ENCODE results near the gene HIGD2B. TPM values are rescaled to one million over a fixed set of nuclear protein-coding genes. Genes with fewer than 3 reads are reported as not detected.
A peak's percentile ranks its signal among the peaks of the same experiment; 100 is the strongest.
"Not testable (repeated sequence)": the region's sequence is repeated elsewhere in the genome, so short reads cannot be mapped to it uniquely, and the experiment has no call there.

The HIGD2B gene
- total RNA-seq, 2 experiments from 2014 or later: 0.62 TPM; not detected in 1

GRCh38 chr15:72708551-72709303 lies 22.7 kb upstream of the HIGD2B start:
- ATAC-seq (ENCODE audit: low read depth); H3K4me3 Mint-ChIP-seq; H3K9me3 Mint-ChIP-seq; H3K4me1 Mint-ChIP-seq; POLR2A ChIA-PET; H3K27me3 Mint-ChIP-seq; H3K27ac Mint-ChIP-seq; H3K36me3 Mint-ChIP-seq; DNase-seq: not testable (repeated sequence)

DNA sequence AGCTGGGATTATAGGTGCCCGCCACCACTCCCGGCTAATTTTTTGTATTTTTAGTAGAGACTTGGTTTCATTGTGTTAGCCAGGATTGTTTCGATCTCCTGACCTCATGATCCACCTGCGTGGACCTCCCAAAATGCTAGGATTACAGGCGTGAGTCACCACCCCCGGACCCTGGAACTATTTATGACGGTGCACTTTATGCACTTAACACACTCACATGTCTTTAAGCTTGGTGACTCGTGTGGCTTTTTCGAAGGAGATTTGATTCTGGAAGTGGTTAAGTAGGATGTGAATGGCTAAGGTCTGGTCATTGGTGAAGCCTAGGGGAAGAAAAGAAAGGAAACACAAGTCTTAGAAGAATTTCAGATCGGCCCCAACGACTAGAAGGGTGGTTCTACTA lies 20.3 kb upstream of the HIGD2B start:
- ATAC-seq (ENCODE audit: low read depth) (no peak), DNase-seq (no peak)
- no peaks in the 10 kb centered on the region for H3K9me3 Mint-ChIP-seq
- POLR2A ChIA-PET: interaction anchor here (0.6 kb wide), 1 partner anchor 363 kb away, joined by 3 read pairs; no protein-coding TSS in a partner anchor
- H3K27me3 Mint-ChIP-seq: no peaks in the 10 kb centered on the region
- H3K4me1 Mint-ChIP-seq: peaks cover 2% of the 10 kb centered on the region
- H3K27ac Mint-ChIP-seq: no peak overlapping the region
- no peak overlapping the region for H3K4me3 Mint-ChIP-seq
- peaks cover 2% of the 10 kb centered on the region for H3K36me3 Mint-ChIP-seq

GRCh38 chr15:72700076-72700475 lies 14.1 kb upstream of the HIGD2B start:
- H3K27ac Mint-ChIP-seq: no peak overlapping the region
- no peaks in the 10 kb centered on the region for H3K9me3 Mint-ChIP-seq
- peaks cover 3% of the 10 kb centered on the region for H3K36me3 Mint-ChIP-seq
- no peak overlapping the region for H3K4me3 Mint-ChIP-seq
- ATAC-seq (ENCODE audit: low read depth): no peak
- peaks cover 3% of the 10 kb centered on the region for H3K4me1 Mint-ChIP-seq
- DNase-seq: no peak
- no peaks in the 10 kb centered on the region for H3K27me3 Mint-ChIP-seq
- POLR2A ChIA-PET: no interaction called here

GRCh38 chr15:72698938-72699337 lies 13.0 kb upstream of the HIGD2B start:
- ATAC-seq (ENCODE audit: low read depth): no peak
- no peak for DNase-seq
- peaks cover 10% of the 10 kb centered on the region for H3K36me3 Mint-ChIP-seq
- no peak overlapping the region for H3K27ac Mint-ChIP-seq
- POLR2A ChIA-PET: no interaction called here
- H3K4me1 Mint-ChIP-seq: peaks cover 7% of the 10 kb centered on the region
- no peaks in the 10 kb centered on the region for H3K9me3 Mint-ChIP-seq
- H3K4me3 Mint-ChIP-seq: no peak overlapping the region
- H3K27me3 Mint-ChIP-seq: no peaks in the 10 kb centered on the region

GRCh38 chr15:72690938-72691337 lies 5.0 kb upstream of the HIGD2B start:
- Mint-ChIP-seq H3K9me3 (no peaks in the 10 kb centered on the region), H3K4me1 (peaks cover 14% of the 10 kb centered on the region), H3K27ac (no peak overlapping the region), H3K36me3 (peaks cover 12% of the 10 kb centered on the region), H3K4me3 (no peak overlapping the region), H3K27me3 (no peaks in the 10 kb centered on the region)
- POLR2A ChIA-PET: no interaction called here
- no peak for ATAC-seq (ENCODE audit: low read depth)
- DNase-seq: no peak

DNA sequence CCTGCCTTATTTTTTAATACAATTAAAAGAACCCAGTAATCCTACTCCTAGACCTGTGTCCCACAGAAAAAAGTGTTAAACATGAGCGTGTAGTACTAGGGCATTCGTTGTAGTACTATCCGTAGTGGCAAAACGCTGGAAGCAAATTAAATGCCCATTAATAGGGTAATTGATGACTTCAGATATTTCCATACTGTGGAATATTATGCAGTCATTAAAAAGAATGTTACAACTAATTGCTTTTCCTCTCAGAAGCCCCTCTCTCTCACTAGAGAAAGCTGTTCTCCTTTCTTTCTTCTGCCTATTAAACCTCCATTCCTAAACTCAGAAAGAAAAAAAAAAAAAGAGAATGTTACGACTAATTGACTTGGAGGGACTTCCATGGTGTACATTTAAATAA lies 2.7 kb upstream of the HIGD2B start:
- H3K9me3 Mint-ChIP-seq: no peaks in the 10 kb centered on the region
- H3K4me1 Mint-ChIP-seq: peaks cover 11% of the 10 kb centered on the region
- POLR2A ChIA-PET: no interaction called here
- H3K27ac Mint-ChIP-seq: no peak overlapping the region
- ATAC-seq (ENCODE audit: low read depth) (no peak), DNase-seq (no peak)
- no peak overlapping the region for H3K4me3 Mint-ChIP-seq
- peaks cover 2% of the 10 kb centered on the region for H3K36me3 Mint-ChIP-seq
- H3K27me3 Mint-ChIP-seq: no peaks in the 10 kb centered on the region

- no peak for ATAC-seq (ENCODE audit: low read depth)
- POLR2A ChIA-PET: interaction anchor here (1.0 to 1.5 kb wide), 3 partner anchors 9 to 310 kb away, joined by 3 to 5 read pairs (median 4); partner anchors contain the start of gene HEXA
- H3K27ac Mint-ChIP-seq: peak overlapping the region; percentile 87
These were observed 569 bp downstream of the HIGD2B start for GRCh38 chr15:72685301-72685924.

DNA sequence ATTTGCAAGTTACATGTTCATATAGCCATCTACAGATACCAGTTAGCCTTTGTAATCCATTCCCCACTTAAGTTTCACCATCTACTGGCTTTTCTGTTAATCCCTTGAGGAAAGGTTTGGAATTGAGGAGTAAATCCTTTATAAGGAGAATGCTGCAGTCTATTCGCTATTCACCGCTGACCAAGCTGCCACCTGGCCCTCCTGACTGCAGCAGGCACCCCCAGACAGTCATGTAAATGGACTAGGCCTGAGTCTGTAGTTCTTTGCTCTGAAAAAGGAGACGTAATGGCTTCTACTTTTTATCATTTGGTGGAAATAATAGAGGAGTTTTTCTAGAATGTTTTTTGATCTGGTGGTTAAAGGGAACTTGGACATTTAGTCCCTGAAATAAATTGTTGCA lies 3.2 kb downstream of the HIGD2B start:
- POLR2A ChIA-PET: no interaction called here
- ATAC-seq (ENCODE audit: low read depth): no peak
- no peak for DNase-seq
- H3K4me3 Mint-ChIP-seq: no peak overlapping the region
- peaks cover 30% of the 10 kb centered on the region for H3K27me3 Mint-ChIP-seq
- peaks cover 9% of the 10 kb centered on the region for H3K4me1 Mint-ChIP-seq
- no peaks in the 10 kb centered on the region for H3K9me3 Mint-ChIP-seq
- no peak overlapping the region for H3K27ac Mint-ChIP-seq
- no peaks in the 10 kb centered on the region for H3K36me3 Mint-ChIP-seq

More at GRCh38 chr15:72685301-72685924, 569 bp downstream of the HIGD2B start:
- Mint-ChIP-seq H3K36me3 (peaks cover 2% of the 10 kb centered on the region), H3K9me3 (no peaks in the 10 kb centered on the region), H3K4me3 (peak overlapping the region; percentile 92), H3K27me3 (peaks cover 8% of the 10 kb centered on the region), H3K4me1 (peaks cover 11% of the 10 kb centered on the region)
- no peak for DNase-seq

- Mint-ChIP-seq H3K36me3 (no peaks in the 10 kb centered on the region), H3K27ac (no peak overlapping the region), H3K9me3 (no peaks in the 10 kb centered on the region), H3K4me1 (peaks cover 5% of the 10 kb centered on the region), H3K27me3 (peaks cover 41% of the 10 kb centered on the region), H3K4me3 (no peak overlapping the region)
- POLR2A ChIA-PET: no interaction called here
- ATAC-seq (ENCODE audit: low read depth) (no peak), DNase-seq (no peak)
These were observed 5.1 kb downstream of the HIGD2B start for GRCh38 chr15:72680931-72681330.

GRCh38 chr15:72676838-72677237 lies 9.1 kb downstream of the HIGD2B start:
- POLR2A ChIA-PET: no interaction called here
- ATAC-seq (ENCODE audit: low read depth) (no peak), DNase-seq (no peak)
- Mint-ChIP-seq H3K4me3 (no peak overlapping the region), H3K27me3 (peaks cover 52% of the 10 kb centered on the region), H3K4me1 (no peaks in the 10 kb centered on the region), H3K36me3 (no peaks in the 10 kb centered on the region), H3K27ac (no peak overlapping the region), H3K9me3 (no peaks in the 10 kb centered on the region)

DNA sequence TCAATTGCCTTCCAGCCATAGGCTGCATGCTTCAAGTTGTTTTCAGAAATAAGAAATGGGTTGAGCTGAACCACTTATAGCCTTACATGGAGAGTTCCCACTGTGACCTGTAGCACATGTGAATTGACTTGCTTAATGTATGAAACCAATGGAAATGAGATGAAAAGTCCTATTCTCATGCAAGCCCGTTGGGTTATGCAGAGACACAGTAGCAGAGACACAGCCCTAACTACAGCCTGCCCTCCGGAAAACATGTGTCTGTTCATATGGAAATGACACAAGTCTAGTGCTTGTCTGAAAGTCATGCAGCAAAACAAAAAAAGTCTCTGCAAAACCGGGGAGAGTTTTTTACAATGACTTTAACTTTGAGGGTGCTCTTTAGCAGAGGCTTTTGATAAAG lies 14.5 kb downstream of the HIGD2B start:
- Mint-ChIP-seq H3K4me1 (peaks cover 6% of the 10 kb centered on the region), H3K4me3 (no peak overlapping the region), H3K27me3 (peaks cover 20% of the 10 kb centered on the region), H3K36me3 (no peaks in the 10 kb centered on the region), H3K27ac (no peak overlapping the region), H3K9me3 (no peaks in the 10 kb centered on the region)
- ATAC-seq (ENCODE audit: low read depth): no peak
- POLR2A ChIA-PET: no interaction called here
- no peak for DNase-seq

DNA sequence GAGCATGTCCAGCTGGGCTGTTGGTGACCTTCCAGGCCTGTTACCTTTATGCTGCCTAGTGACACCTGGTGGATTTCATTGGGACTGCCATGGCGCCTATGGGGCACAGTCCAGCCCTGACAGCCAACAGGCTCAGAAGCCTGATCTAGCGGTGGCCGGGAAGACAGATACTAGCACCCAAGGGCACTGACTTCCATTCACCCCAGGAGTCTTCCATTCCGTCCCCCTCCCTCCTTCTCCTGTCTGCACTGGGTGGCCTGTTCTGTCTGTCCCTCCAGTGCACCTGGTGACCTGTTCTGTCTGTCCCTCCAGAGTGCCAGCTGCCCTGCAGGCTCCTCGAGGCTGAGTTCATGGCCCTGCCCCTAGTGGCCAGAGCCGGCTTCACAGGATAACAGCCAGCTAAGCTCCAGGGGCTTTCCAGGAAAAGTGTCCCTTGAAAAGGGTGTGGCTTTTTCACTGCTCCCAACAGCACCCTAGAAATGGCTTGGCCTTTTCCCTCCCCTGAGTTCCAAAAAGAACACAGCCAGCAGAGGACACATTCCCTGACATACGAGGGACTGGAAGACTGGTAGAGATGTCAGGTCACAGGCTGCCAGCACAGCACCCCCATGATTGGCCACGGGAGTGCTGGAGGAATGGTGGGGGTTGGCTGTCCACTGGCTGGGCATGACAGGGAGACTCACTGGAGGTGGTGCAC lies 15.2 kb downstream of the HIGD2B start:
- H3K9me3 Mint-ChIP-seq, H3K27ac Mint-ChIP-seq, POLR2A ChIA-PET, H3K4me1 Mint-ChIP-seq, H3K36me3 Mint-ChIP-seq: not testable (repeated sequence)
- DNase-seq (peak; percentile 77), ATAC-seq (ENCODE audit: low read depth) (peak; percentile 94)
- H3K4me3 Mint-ChIP-seq: peak overlapping the region; percentile 87
- H3K27me3 Mint-ChIP-seq: peaks cover 20% of the 10 kb centered on the region

DNA sequence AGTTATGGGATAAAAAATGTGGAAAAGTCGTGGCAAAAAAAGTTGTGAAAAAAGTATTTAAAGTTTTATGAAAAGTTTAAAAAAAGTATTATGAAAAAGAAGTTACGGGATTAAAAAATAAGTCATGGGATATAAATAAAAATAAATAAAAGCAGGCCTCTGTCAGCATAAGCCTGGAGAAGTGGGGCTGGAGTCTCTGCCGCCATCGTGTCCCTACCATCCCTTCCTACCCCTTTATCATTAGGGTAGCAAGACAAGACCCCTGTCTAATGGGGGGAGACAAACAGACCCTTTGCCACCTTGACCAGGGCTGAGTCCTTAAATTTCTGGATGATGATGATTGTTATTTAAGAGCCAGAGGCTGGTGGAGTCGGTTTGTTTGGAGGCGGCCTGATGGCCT lies 16.2 kb downstream of the HIGD2B start:
- DNase-seq; H3K36me3 Mint-ChIP-seq; ATAC-seq (ENCODE audit: low read depth); POLR2A ChIA-PET; H3K27ac Mint-ChIP-seq; H3K4me3 Mint-ChIP-seq; H3K4me1 Mint-ChIP-seq; H3K9me3 Mint-ChIP-seq: not testable (repeated sequence)
- peaks cover 18% of the 10 kb centered on the region for H3K27me3 Mint-ChIP-seq

GRCh38 chr15:72665706-72666105 lies 20.3 kb downstream of the HIGD2B start:
- H3K4me3 Mint-ChIP-seq; DNase-seq; H3K36me3 Mint-ChIP-seq; H3K9me3 Mint-ChIP-seq; H3K4me1 Mint-ChIP-seq; H3K27me3 Mint-ChIP-seq; POLR2A ChIA-PET; ATAC-seq (ENCODE audit: low read depth); H3K27ac Mint-ChIP-seq: not testable (repeated sequence)
